Activated CD8-positive, alpha-beta memory T cell treated with anti-CD3 and anti-CD28 coated beads for 1 hour (primary cell): Measurements from ENCODE around the gene MRGPRG.

Experiments used
- DNase-seq, 2 donors: peaks; one replicate each; pipeline ENCODE4 v3.0.0-alpha.2; 2020; ENCODE audit warnings: low read depth in 1 of 2; ENCODE audit errors: extremely low read depth in 1 of 2

MRGPRG gene

DNA sequence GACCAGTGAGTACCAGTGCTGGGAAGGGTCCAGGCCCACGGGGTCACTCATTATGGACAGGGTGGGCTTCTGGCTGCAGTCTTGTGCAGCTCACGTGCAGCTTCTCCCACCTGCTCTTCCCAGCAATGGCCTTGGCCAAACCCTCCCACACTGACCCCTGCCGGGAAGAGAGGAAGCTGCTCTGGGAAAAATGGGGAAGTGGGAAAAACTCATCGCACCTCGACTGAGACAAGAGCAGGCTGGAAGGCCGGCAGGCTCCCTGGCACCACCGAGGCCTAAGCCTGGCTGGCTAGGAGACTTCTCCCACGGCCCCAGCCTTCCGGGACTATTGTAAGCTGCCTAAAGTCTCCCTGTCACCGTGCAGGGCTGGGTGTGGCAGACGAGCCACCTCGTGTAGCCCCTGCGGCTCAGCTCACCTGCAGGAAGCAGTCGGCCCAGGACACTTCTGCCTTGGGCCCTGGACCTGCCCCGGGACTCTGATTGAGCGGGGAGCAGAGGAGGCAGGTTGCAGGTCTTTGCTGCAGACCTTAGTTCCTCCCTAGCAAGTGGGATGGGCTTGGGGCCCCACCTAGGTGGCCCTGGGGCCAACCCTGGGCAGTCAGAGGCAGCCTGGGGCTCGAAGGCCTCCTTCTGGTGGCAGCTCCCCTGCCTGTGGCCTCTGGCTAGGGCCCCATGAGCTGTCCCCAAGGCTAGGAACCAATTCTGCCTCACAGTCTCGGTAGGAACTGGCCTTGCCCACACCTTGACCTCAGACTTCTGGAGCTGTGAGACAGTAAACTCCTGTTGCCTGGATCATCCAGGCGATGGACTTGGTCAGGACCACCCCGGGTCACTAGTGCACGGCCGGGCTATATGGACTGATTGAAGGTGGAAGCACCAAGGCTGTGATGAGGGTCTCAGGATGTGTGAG lies 23.1 kb downstream of the MRGPRG start:
- no peak for DNase-seq

DNA sequence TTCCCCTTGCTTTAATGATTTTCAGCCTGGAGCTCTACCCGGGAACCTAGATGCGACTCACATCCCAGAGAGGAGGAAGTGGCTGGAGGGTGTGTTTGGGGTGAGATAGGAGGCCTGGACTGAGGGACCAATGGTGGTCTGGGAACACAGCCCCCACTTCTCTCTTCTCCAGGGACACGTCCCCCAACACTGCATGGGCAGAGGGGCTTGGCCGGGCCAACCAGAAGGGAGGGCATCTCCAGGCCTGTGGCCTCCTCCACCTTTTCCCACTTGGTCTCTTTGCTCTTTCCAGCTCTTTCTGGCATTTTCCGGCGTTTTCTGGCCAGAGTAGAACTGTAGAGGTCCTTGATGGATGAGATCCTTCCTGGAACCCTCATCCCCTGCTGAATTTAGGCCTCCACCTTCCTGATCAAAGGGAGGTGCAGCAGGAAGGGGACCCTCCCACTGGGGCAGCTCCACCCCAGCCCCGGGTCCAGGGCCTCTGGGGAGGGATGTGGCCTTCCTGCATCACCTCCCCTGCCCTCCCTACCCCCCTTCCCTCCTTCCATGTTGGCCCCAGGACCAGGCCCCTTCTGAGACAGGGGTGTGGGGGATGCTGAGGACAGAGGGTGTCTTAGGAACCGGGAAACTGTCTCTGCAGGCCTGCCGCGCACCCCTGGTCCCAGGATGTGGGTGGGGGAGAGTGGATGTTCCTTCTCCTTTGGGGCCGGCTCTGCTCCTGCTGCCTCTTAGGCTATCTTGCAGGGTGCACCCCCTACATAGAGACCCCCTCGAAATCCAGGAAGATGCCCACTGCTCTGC lies 24.4 kb downstream of the MRGPRG start:
- DNase-seq = no peak

DNA sequence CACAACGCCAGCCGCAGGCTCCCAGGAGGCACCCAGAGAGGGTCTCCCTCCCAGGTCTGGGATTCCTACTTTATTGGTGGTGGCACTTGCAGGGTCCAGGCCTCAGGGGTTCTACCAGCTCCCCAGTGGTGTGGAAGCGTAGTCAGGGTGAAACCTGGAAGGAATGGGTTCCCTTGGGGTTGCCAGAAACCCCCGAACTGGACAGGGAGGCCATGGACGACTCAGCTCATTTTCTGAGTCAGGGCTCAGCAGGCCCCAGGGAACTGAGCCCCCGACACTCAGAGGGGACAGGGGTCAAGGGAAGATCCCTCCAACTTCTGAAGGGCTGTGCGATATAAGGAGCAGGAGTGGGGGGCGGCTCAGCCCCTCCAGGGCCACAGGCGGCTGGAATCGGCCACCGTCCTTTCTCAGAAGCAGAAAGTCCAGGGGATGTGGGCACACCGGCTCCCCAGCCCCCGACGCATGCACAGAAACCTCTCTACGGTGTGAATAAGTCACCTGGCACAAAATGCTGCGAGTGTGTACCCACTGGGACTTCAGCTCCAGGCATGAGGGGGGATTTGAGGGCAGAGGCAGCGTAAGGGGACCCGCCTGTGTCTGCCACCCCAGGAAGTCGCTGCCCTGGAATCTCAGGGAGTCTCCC lies 25.1 kb downstream of the MRGPRG start:
- DNase-seq = no peak

DNA sequence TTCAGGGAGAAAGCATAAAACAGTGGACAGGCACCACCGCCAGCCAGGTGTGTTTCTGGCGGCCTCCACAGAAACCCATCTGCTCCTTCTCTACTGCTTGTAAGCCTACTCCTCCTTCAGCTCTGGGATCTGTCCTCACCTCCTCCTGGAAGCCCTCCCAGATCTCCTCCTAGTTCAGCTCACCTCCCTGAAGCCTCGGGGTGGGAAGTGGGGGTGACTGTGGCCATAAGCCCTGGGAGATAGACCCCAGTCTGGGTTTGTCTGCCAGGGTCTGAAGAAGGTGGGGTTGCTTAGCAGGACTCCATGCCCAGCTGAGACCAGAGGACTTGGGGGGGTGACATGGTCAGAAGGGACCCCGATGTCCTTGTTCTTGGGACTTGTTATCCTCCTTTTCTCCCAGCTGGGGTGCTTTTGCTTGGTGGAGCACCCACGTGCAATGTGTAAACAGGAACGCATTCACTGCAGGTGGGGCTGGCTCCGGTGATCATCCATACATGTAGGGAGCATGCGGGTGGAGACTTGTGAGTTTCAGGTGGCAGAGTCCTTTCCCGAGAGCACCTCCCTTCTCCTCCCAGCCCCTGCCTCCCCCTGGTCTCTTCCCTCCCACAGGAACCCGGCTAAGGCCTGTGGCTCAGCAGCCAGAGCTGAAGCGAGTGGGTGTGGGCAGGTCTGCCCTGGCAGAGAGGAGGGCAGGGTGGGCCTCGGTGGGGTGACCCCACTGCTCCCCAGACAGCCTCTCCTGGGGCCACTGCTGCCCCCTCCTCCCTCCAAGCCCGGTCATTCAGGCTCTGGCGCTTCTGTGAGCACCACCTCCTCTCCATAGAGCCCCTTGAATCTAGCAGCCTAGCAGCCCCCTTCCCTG lies 25.9 kb downstream of the MRGPRG start:
- no peak for DNase-seq

DNA sequence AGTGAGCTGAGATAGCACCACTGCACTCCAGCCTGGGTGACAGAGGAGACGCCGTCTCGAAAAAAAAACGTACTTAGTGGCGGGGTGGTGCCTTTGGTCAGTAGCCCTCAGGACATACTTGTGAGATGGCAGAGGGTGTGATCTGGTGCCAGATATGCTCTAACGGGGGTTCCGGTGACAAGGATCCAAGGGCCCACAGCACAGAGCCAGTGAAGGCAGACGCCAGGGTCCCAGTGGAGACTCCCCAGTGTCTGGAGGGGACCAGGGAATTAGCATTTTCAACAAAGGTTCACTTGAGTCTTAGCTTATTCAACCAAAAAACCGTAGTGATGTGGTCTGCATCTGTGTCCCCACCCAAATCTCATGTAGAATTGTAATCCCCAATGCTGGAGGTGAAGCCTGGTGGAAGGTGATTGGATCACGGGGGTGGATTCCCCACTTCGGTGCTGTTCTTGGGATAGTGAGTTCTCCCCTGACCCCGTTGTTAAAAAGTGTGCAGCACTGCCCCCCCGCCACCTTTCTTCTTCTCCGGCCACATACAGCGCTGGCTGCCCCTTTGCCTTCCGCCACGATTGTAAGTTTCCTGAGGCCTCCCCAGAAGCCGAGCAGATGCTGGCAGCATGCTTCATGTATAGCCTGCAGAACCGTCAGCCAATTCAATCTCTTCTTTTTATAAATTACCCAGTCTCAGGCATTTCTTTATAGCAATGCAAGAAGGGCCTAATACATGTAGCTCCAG lies 26.9 kb downstream of the MRGPRG start:
- DNase-seq = no peak

DNA sequence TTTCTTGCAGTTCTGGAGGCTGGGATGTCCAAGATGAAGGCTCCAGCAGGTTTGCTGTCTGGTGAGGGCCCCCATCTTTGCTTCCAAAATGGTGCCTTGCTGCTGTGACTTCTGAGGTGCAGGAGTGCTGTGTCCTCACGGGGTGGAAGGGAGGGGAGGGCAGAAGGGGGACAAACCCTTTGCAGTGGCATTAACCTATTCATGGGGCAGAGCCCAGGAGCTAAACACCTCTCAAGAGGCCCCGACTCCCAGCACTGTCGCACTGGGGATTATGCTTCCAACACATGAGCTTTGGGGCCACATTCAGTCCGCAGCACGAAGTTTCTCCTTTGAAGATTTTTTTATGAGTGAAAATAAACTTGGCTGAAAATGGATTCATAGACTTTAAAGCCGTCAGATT lies 28.0 kb downstream of the MRGPRG start:
- DNase-seq = no peak

- DNase-seq = no peak
These were observed 28.6 kb downstream of the MRGPRG start for GRCh38 chr11:3189886-3190583.

DNA sequence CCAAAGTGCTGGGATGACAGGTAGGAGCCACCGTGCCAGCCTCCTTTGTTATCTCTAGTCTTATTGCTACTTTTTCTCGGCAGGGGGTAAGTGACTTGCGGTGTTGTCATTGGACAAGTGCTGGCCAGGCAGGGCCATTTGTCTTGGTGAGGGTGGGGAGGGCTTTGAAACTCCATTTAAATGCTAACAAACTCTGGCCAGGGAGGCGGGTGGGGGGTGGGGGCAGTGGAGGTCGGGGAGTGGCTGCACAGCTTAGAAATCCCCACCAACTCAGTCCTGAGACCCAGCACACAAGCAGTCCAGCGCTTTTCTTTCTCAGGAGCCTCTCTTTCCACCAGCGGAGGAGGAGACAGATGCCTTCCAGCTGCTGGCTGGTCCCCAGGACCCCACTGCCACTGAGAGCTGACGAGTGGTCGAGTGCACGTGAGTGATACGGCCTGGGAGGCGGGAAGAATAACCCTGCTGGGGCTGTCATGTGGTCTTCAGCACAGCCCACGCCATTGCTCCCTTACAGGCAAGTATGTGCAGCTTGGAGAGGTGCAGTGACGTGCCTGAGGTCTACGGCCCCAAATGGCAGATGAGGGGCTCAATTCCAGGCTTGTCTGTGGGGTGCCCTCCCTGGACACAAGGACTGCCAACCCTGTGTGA lies 29.3 kb downstream of the MRGPRG start:
- no peak for DNase-seq

DNA sequence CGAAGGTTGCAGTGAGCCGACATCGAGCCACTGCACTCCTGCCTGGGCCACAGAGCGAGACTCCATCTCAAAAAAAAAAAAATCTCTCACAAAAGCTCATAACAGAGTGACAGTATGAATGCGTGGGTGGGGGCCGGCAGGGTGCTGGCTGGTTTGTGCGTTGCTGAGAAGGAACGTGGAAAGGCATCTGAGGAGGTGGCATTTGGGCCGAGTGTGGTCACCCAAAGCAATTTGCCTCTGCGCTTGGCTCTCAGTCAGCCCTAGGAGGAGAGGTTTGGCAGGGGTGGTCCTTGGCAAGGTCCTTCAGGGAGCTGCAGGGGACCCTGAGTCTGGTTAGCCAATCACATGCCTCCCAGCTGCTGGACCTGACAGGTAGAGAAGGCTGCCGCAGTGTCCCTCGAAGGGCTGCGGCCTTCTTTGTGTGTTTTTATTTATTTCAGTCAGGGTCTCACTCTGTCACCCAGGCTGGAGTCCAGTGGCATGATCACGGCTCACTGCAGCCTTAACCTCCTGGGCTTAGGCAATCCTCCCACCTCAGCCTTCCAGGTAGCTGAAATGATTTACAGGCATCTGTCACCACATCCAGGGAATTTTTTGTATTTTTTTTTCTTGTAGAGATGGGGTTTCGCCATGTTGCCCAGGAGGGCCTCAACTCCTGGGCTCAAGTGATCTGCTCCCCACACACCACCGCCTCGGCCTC lies 30.0 kb downstream of the MRGPRG start:
- no peak for DNase-seq

DNA sequence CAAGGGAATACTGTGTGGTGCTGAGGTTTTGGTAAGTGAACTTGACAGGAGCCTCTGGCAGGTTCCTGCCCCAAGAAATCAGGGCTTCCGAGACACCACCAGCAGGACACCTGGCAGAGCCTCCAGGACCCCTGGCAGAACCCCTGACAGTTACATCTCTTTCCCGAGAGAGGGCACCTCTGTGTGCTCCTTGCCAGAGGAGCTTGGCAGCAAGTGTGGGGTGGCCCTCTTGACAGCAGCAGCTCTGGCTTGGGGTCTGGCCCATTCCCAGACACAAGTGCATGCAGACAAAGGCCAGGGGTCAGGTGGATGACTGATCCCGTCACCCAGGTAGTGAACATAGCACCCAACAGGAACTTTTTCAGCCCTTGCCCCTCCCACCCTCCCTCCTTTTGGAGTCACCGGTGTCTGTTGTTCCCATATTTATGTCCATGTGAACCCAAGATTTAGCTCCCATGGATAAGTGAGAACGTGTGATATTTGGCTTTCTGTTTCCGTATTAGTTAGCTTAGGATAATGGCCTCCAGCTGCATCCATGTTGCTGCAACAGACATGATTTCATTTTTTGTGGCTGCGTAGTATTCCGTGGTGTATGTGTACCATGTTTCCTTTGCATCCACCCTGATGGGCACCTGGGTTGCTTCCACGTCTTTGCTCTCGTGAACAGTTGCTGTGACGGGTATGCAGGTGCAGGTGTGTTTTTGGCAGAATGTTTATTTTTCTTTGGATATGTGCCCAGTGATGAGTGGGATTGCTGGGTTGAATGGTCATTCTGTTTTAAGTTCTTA lies 32.3 kb downstream of the MRGPRG start:
- DNase-seq = no peak

- no peak for DNase-seq
These were observed 33.8 kb downstream of the MRGPRG start for GRCh38 chr11:3184732-3185347.

DNA sequence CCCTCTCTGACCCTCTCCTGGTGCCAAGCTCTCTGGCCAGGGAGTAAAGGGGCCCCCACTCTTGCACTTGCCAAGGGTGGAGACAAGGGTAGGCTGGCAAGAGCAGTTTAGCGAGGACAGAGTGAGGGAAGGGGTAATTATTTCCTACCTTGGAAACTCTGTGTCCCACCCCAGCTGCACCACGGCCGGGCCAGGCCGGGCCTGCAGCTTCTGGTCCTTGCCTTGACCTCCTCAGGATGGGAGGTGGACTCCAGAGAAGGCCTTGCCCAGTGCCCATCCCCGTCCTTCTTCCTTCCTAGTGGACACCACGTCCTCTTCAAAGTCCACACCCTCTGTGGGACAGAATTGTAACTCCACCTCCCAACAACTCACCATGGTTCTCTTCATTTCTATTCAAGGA lies 35.1 kb downstream of the MRGPRG start:
- DNase-seq = no peak

GRCh38 chr11:3182462-3182852 lies 36.2 kb downstream of the MRGPRG start:
- no peak for DNase-seq

DNA sequence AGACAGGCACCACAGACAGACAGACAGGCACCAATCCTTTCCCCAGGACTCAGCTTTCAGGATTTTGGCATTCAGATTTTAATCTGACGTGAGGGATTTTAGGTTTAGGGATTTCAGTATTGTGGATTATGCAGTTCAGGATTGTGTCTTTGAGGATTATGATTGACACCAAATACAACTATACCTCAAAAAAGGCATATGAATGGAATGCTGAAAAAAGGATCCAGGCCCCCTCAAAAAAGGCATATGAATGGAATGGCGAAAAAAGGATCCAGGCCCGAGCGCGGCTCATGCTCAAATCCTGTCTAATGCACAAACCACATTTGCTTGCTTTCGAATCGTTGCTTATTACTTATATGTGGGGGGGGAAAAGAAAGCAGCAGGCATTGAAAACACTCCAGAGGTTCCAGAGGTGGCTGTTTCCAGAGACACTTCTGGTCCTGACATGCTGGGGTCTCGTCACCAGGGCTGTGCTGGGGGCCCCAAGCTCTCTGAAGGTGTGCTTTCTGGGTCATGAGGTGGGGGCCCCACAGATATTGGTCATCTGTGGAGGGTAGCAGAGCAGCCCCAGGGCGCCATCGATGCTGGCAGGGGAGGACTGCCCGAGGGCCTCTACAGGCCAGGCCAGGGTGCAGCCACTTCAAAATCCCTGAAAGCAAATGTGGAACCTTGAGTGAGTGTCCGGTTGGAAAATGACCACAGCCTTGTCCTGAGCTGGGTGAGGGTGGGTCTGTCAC lies 36.7 kb downstream of the MRGPRG start:
- DNase-seq = no peak

GRCh38 chr11:3180869-3181268 lies 37.7 kb downstream of the MRGPRG start:
- DNase-seq = no peak

GRCh38 chr11:3178349-3178748 lies 40.3 kb downstream of the MRGPRG start:
- no peak for DNase-seq
